Neuron (in vitro differentiated cells): ENCODE measurements around the gene ARID5B.

ENCODE experiments used
- H2AFZ ChIP-seq: one replicate; pipeline ENCODE4 v1.6.1; 2013; ENCODE audit warnings: low read depth, mild to moderate bottlenecking, inconsistent platforms, low read length, moderate library complexity
- H3K27me3 ChIP-seq: one replicate; pipeline ENCODE4 v1.6.1; 2013; ENCODE audit warnings: low read length; ENCODE audit not compliant: insufficient read depth
- H3K36me3 ChIP-seq: one replicate; pipeline ENCODE4 v1.6.1; 2013; ENCODE audit warnings: low read length; ENCODE audit not compliant: insufficient read depth
- H3K4me1 ChIP-seq: one replicate; pipeline ENCODE4 v1.6.1; 2013; ENCODE audit warnings: low read length; ENCODE audit not compliant: insufficient read depth
- H3K4me3 ChIP-seq: 2 replicates; pipeline ENCODE4 v1.5.1; 2013; ENCODE audit warnings: mild to moderate bottlenecking, low read length, moderate library complexity
- H3K9me3 ChIP-seq: one replicate; pipeline ENCODE4 v1.6.1; 2013; ENCODE audit warnings: low read length

Gene ARID5B

DNA sequence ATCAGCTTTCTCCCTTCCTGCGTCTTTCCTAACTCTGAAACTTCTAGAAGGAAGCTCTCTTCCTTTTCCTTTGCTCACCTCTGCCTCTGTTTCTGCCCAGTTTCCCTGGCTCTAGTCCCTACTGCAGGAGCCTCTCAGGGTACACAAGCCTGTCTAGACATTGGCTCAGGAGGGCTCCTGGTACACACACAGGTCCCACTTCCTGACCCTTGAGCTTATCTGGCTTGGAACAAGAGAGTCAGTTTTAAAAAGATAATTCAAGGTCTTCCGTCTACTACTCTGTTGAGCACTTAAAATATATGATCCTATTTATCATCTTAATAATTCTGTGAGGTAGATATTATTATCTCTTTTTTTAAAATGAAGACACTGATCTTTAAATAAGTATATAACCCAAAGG is 226.5 kb downstream of the ARID5B start:
- Histone ChIP-seq H3K27me3 (no peaks in the 10 kb centered on the region), H3K9me3 (no peaks in the 10 kb centered on the region), H3K36me3 (no peaks in the 10 kb centered on the region), H3K4me1 (no peaks in the 10 kb centered on the region), H2AFZ (no peak overlapping the region), H3K4me3 (no peak overlapping the region)

DNA sequence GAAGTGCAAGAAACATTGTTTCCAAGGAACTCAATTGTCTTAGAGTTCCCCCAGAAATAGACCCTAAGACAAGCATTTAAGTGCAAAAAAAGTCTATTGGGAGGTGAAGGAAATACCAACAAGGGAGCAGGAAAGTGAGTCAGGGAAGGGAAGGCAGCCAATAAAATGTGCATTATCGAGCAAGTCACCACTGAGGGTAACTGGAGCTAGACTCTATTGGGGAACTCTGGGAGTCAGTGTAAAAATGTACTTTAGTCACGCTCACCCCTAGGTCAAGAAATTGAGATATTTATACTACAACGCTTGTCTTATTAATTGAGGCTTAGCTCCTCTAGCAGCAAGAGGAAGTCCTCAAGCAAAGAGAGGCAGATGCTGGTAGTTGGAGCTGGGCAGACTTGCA is 229.4 kb downstream of the ARID5B start:
- no peaks in the 10 kb centered on the region for H3K27me3 ChIP-seq
- H3K4me1 ChIP-seq = no peaks in the 10 kb centered on the region
- no peak overlapping the region for H2AFZ ChIP-seq
- H3K4me3 ChIP-seq = no peak overlapping the region
- no peaks in the 10 kb centered on the region for H3K9me3 ChIP-seq
- no peaks in the 10 kb centered on the region for H3K36me3 ChIP-seq

DNA sequence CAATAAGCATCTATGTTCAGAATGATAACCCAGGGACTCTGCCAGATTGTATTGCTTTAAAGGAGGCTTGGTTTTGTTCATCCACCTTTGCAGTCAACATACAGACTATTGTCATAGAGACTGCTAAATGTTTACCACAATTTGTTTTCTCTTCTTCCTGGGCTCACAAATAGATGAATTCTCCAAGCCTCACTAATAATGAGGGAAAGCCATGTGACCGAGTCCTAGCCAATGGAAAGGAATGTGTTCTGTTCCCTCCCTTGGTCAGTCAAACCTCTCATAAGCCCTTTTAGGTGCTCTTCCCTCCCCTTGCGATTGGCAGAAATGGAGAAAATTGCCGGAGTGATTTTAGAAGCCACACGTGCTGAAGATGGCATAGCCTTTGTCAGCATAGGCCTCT is 230.2 kb downstream of the ARID5B start:
- H3K4me3 ChIP-seq = no peak overlapping the region
- no peaks in the 10 kb centered on the region for H3K4me1 ChIP-seq
- no peak overlapping the region for H2AFZ ChIP-seq
- no peaks in the 10 kb centered on the region for H3K27me3 ChIP-seq
- no peaks in the 10 kb centered on the region for H3K9me3 ChIP-seq
- no peaks in the 10 kb centered on the region for H3K36me3 ChIP-seq

DNA sequence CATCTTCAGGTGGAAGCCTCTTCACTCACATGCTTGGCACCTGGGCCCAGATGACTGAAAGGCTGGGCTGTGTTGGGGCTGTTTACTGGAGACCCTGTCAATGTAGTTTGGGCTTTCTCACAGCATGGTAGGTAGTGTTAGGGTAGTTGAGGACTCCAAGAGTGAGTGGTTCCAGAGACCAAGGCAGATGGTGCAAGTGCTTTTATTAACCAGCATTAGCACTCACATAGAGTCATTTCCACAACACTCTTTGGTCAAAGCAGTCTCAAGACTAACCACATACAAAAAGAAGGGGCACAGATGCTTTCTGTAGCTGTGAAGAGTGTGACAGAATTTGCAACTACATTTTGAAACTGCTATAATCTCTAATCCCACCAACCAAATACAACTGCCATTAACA is 232.1 kb downstream of the ARID5B start:
- Histone ChIP-seq H3K4me1 (no peaks in the 10 kb centered on the region), H2AFZ (no peak overlapping the region), H3K27me3 (no peaks in the 10 kb centered on the region), H3K36me3 (no peaks in the 10 kb centered on the region), H3K4me3 (no peak overlapping the region), H3K9me3 (no peaks in the 10 kb centered on the region)

DNA sequence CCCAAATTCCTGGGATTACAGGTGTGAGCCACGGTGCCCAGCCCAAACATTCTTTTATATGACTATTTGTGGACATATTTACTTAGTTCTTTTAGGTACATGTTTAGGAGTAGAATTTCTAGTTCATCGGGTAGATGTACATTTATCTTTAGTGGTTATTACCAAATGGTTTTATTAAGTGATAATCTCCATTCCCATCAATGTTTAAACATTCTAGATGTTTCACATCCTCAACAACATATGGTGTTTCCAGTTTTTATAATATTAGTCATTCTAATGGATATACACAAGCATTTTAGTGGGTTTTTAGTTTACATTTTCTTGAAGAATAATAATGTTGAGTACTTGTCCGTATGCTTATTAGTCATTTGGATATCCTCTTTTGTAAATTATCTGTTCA is 235.4 kb downstream of the ARID5B start:
- Histone ChIP-seq H3K9me3 (no peaks in the 10 kb centered on the region), H3K4me1 (no peaks in the 10 kb centered on the region), H2AFZ (no peak overlapping the region), H3K27me3 (no peaks in the 10 kb centered on the region), H3K36me3 (no peaks in the 10 kb centered on the region), H3K4me3 (no peak overlapping the region)
